DMS114 treated with DMSO at 0.1 percent for 48 hours (cell line): ENCODE results near the gene OTUD7B.
A peak's percentile ranks its signal among the peaks of the same experiment; 100 is the strongest.

Experiments
- DNase-seq: peaks from one replicate; lab custom pipeline; 2025; ENCODE audit not compliant: unreplicated experiment; lab: John Stamatoyannopoulos, UW

OTUD7B gene

GRCh38 chr1:149923626-149924025 lies 86.9 kb downstream of the OTUD7B start:
- no peak for DNase-seq

GRCh38 chr1:149917571-149918144 lies 92.9 kb downstream of the OTUD7B start, which contains the start of gene SV2A:
TSS of gene SV2A (minus strand) at chr1:149917844. CDS start at chr1:149913840, 4,004 bp downstream.
- peak; percentile 54 for DNase-seq

GRCh38 chr1:149916898-149917252 lies 93.7 kb downstream of the OTUD7B start:
- no peak for DNase-seq

- DNase-seq, result no peak
Measured at GRCh38 chr1:149916193-149916897, 94.2 kb downstream of the OTUD7B start.

GRCh38 chr1:149915429-149916192 lies 94.9 kb downstream of the OTUD7B start:
- no peak for DNase-seq

- no peak for DNase-seq
Measured at GRCh38 chr1:149914545-149914944, 96.0 kb downstream of the OTUD7B start.

DNA sequence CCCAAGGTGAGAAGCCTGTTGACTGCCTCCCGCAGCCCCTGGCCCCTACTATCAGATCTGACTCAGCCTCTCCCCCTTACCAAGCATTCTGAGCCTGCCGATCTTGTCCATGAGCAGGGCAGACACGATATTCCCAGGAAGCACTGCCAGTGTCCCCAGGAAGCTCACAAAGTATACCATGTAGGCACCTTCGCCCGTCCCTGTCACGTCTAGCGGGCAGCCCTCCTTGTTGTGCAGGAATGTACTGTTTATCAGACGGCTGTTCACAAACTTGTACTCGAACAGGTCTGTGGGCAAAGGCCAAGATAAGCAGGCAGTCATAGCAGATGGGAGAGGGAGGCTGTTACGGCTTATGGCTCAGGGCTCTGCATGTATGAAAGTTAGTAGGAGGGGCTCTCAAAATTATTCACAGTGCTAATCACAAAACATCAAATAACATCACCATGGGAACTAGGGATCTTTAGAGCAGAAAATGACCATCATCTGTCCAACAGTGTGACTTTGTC lies 103.9 kb downstream of the OTUD7B start:
- no peak for DNase-seq

DNA sequence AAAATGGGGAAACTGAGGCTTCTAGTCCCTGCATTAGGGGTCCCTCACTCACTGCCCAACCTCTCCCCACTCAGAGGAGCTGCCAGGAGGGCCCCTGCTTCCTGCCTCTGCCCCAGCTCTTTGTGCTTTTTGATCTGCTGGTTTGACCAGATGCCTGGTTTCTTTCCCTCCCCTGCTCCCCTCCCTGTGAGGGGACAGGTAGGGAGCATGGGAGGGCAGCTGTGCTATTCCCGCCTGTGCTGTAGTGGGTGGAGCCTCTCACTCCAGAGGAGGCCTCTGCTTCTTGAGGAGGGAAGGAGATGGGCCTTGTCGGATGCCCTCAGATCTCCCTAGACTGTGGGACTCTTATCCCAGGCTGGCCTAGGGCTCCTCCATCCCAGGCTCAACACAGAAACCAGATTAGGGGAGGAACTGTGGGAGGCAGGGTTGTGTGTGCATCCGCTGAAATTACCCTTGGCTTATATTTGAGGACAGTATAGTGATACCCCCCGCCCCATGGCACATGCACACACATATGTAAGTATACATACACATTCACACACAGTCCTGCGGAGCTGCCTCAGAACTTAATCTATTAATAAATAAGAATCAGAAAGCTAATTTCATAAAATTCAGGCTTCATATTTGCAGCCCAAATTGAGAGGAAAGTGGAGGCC lies 106.6 kb downstream of the OTUD7B start:
- DNase-seq, result no peak

DNA sequence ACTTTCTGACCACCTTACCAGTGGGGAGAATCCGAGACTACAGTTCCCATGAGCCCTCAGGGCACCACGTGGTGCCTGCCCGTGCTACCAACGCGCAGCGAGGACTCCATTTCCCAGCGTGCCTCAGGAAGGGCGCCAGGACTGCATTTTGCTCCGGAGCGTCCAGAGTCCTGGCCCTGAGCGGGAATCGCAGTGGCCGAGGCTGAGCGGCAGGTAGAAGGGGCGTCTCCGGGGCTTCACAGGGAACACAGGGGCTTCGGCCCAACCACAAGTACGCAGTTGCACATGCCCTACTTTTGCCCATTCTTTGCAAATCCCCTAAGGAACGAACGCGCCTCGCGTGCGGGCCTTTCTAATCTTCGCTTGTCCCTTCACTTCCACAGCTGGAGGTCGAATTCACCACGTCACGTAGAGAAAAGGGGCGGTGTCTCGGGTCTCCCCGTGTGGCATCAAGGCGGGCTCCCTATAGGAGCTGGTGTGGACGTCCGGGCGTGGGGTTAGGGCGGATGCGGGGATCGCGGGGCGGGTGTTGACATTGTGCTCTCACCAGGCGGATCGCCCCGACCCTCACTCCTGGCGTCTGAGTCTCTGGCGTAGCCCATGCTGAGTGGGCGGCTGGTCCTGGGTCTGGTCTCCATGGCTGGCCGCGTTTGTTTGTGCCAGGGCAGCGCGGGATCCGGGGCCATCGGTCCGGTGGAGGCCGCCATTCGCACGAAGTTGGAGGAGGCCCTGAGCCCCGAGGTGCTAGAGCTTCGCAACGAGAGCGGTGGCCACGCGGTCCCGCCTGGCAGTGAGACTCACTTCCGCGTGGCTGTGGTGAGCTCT lies 110.9 kb downstream of the OTUD7B start, which contains the start of gene BOLA1:
BOLA1 (plus strand) TSS at position 109 of the 825 bp plus-strand sequence; CDS start at position 601, 492 bp downstream.
- DNase-seq, result peak; percentile 96

DNA sequence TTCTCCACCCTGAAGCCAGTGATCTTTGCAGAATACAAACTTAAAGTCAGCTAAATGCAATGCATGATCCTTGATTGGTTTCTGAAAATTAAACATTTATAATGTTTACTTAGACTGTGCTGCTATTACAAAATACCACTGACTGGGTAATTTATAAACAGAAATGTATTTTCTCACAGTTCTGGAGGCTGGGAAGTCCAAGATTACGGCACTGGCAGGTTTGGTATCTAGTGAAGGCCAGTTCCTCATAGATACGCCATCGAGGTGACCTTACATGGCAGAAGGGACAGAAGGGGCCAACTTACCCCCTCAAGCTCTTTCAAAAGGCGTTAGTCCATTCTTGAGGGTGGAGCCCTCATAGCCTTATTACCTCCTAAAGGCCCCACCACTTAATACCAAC lies 114.0 kb downstream of the OTUD7B start:
- no peak for DNase-seq

DNA sequence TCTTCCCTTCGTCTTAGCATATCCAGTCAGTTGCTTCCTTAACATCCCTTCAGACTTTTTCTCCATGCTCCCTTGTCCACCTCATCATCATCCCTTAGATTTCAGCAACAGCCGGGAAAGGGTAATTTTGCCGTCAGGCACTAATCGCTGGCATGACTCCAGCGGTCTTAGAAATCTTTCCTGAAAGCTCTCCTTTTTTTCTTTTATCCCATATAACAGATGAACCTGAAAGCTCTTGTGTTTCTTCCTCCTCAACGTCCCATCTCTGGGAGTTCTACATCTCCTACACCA lies 121.6 kb downstream of the OTUD7B start:
- no peak for DNase-seq

DNA sequence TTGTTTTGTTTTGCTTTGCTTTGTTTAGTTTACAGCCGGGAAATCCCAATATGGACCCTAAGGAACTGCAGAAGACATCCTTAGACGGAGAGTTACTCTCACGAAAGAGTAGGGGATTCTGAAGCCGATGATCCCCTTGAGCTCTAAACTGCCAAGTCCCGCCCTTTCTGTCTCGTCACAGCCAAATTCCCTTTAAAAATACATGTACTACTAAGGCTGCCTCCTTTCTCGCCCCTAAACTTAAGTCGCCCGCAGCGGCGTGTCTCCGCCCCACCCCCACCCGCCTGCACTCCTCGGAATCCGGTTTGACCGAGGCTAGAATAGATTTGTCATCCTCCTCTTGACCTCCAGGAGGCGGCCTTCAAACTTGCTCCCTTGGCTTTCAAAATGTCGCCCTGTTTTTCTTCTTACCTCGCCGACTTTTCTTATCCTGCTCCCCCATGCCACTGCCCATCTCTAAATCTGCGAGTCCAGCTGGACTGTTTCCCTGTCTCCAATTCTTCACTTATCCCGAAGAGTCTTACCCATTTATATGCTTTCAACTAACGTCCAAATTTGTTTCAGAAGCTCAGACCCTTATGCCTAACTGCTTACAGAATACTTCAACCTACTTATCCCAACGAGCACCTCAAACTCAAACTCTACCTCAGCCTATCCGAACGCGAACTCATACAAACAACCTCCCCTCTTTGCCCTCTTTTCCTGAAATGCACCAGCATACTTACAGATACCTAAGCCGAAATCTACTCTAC lies 122.1 kb downstream of the OTUD7B start:
- DNase-seq, result no peak
